Type B pancreatic cell (in vitro differentiated cells): ENCODE results near the gene AP1M1. TPM values are rescaled to one million over a fixed set of nuclear protein-coding genes. Genes with fewer than 3 reads are reported as not detected.

Experiments
- DNase-seq: peaks from one replicate; pipeline ENCODE4 v3.0.0; 2021; ENCODE audit warnings: mixed read lengths; ENCODE audit not compliant: unreplicated experiment; ENCODE audit errors: extremely low spot score
- H3K27ac Mint-ChIP-seq: 2 replicates; pipeline ENCODE4 v1.8.0; 2021; ENCODE audit warnings: mild to moderate bottlenecking, mixed read lengths
- H3K27me3 Mint-ChIP-seq: 2 replicates; pipeline ENCODE4 v1.8.0; 2021; ENCODE audit warnings: mixed read lengths
- H3K36me3 Mint-ChIP-seq: 2 replicates; pipeline ENCODE4 v1.8.0; 2021; ENCODE audit warnings: mixed read lengths
- H3K4me1 Mint-ChIP-seq: one replicate; pipeline ENCODE4 v1.8.0; 2021; ENCODE audit warnings: mixed read lengths; ENCODE audit not compliant: unreplicated experiment
- H3K4me3 Mint-ChIP-seq: 2 replicates; pipeline ENCODE4 v1.8.0; 2021; ENCODE audit warnings: mild to moderate bottlenecking, mixed read lengths
- H3K9me3 Mint-ChIP-seq: 2 replicates; pipeline ENCODE4 v1.8.0; 2021; ENCODE audit warnings: mixed read lengths
- CTCF ChIP-seq: fragments of 200-600 bp; sonication (generic); conservative IDR thresholded peaks from 2 replicates; pipeline ENCODE4 v1.5.0; 2021; ENCODE audit warnings: antibody characterized with exemption, mild to moderate bottlenecking
- total RNA-seq: library from RNA; stranded (reverse); gene quantifications from 2 replicates; pipeline ENCODE4 v1.2.1, GENCODE V29; 2021; ENCODE audit warnings: low replicate concordance

Gene AP1M1
- total RNA-seq, 1 donor from 2014 or later: 75.0 TPM

DNA sequence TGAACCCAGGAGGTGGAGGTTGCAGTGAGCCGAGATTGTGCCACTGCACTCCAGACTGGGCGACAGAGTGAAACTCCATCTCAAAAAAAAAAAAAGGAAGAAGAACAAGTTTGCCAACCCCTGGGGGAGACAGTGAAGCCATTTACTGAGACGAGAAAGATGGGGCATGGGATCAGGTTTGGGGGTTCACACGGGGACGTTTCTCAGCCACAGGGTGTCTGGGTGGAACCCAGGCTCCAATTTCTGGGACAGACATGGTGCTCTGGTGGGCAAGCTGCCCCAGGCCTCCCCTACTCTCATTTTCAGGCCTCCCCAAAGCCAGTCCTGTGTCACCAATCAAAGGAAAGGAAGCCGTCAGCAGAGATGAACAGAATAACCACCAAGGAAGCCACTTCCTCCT is 40.8 kb upstream of the AP1M1 start:
- no peak for TF ChIP-seq CTCF

GRCh38 chr19:16157601-16158000 is 40.1 kb upstream of the AP1M1 start:
- H3K9me3 Mint-ChIP-seq: no peaks in the 10 kb centered on the region

More for the DNA sequence above, 40.8 kb upstream of the AP1M1 start:
- no peaks in the 10 kb centered on the region for H3K36me3 Mint-ChIP-seq
- H3K27me3 Mint-ChIP-seq: no peaks in the 10 kb centered on the region
- no peak overlapping the region for H3K4me3 Mint-ChIP-seq
- H3K27ac Mint-ChIP-seq: no peak overlapping the region
- no peaks in the 10 kb centered on the region for H3K9me3 Mint-ChIP-seq
- H3K4me1 Mint-ChIP-seq: no peaks in the 10 kb centered on the region
- no peak for DNase-seq

DNA sequence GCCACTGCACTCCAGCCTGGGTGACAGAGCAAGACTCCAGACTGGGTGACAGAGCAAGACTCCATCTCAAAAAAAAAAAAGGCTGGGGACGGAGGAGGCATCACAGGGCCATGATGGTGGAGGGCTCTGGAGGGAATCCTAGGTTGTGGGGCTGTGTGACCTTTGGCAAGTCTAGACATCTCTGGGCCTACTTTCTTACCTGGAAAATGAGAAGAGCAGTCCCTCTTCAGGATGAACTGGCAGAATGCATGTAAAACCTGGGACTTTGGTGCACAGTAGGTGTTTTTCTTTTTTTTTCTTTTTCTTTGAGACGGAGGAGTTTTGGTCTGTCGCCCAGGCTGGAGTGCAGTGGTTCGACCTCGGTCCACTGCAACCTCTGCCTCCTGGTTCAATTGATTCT is 38.1 kb upstream of the AP1M1 start:
- no peak for TF ChIP-seq CTCF
- no peak overlapping the region for H3K27ac Mint-ChIP-seq
- H3K36me3 Mint-ChIP-seq: no peaks in the 10 kb centered on the region
- H3K4me3 Mint-ChIP-seq: no peak overlapping the region
- H3K27me3 Mint-ChIP-seq: no peaks in the 10 kb centered on the region
- no peaks in the 10 kb centered on the region for H3K4me1 Mint-ChIP-seq
- DNase-seq: no peak
- no peaks in the 10 kb centered on the region for H3K9me3 Mint-ChIP-seq

More at GRCh38 chr19:16157601-16158000, 40.1 kb upstream of the AP1M1 start:
- no peak for DNase-seq
- no peaks in the 10 kb centered on the region for H3K4me1 Mint-ChIP-seq
- H3K27ac Mint-ChIP-seq: no peak overlapping the region
- H3K27me3 Mint-ChIP-seq: no peaks in the 10 kb centered on the region
- no peak overlapping the region for H3K4me3 Mint-ChIP-seq
- TF ChIP-seq CTCF: no peak
- no peaks in the 10 kb centered on the region for H3K36me3 Mint-ChIP-seq

DNA sequence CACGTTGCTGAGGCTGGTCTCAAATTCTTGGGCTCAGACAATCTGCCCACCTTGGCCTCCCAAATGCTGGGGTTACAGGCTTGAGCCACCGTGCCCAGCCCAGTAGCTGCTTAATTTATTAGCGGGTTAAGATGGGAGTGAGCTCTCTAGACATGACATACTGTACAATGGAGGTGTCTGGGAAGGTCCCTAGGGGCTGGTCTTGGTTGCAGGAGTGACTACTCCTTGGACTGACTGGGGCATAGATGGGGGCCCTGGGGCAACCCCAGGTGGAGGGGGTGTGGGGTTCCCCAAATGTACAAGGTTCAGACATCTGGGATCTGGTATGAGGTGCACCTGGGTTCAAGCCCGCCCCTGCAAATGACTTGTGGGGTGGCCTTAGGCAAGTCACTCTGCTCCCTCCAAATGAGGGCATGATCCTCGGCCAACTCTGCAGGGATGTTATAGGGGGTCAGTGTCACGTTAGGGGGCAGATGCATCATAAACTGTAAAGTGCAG is 37.2 kb upstream of the AP1M1 start:
- Mint-ChIP-seq H3K9me3 (no peaks in the 10 kb centered on the region), H3K4me1 (no peaks in the 10 kb centered on the region), H3K36me3 (no peaks in the 10 kb centered on the region), H3K4me3 (no peak overlapping the region), H3K27me3 (no peaks in the 10 kb centered on the region), H3K27ac (no peak overlapping the region)
- DNase-seq: no peak
- no peak for TF ChIP-seq CTCF

DNA sequence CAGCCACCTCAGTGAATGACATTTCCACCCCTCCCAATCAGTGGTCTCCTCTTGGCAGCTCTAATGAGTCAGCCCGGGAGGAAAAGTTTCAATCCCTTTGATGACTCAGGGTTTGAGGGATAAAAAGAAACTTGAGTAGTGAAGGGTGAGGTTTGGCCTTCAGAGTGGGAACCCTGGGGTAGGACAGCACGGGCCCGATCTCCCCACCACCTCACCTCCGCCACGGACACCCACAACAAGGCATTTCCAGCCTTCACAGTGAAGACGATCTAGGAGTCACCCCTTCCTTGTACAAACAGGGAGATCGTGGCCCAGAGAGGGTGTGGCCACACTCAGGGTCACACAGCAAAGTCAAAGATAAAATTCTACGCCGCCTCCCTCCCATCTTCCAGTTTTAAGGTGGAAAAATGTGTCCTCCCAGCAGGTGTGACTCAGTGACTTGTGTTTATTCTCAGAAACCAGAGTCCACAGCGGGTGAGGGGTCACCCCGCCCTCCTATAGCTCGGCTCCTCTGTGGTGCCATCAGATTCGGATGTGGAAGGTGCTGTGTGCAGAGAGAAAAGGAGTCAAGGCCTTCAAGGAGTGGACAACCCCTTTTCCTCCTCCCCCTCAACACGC is 36.7 kb upstream of the AP1M1 start:
- no peak for TF ChIP-seq CTCF
- H3K4me1 Mint-ChIP-seq: no peaks in the 10 kb centered on the region
- no peak overlapping the region for H3K4me3 Mint-ChIP-seq
- no peak overlapping the region for H3K27ac Mint-ChIP-seq
- no peak for DNase-seq
- no peaks in the 10 kb centered on the region for H3K27me3 Mint-ChIP-seq
- H3K9me3 Mint-ChIP-seq: no peaks in the 10 kb centered on the region
- no peaks in the 10 kb centered on the region for H3K36me3 Mint-ChIP-seq
